ENCODE measurements around the gene IL17RB.

Gene IL17RB

DNA sequence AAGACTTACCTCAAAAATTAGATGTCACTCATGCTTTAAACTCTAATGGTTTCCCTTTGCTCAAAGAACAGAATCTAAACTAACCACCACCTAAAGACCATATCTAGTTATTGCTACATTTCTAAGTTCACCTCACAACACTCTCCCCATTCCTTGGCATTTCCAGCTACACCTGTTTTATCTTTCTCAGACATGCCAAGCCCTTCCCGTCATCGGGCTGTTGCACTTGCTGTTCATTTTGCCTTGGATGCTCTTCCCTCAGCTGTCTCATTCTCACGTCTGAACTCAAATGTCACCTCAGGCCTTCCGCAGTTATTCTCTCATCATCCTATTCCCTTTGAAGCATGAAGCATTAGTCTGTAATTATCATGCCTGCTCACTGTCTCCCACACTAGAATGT lies 36.6 kb downstream of the IL17RB start:
- H3K27ac ChIP-seq, result no peak overlapping the region
- no peak for DNase-seq (ENCODE audit: low spot score)
- TF ChIP-seq, protein P1, sequence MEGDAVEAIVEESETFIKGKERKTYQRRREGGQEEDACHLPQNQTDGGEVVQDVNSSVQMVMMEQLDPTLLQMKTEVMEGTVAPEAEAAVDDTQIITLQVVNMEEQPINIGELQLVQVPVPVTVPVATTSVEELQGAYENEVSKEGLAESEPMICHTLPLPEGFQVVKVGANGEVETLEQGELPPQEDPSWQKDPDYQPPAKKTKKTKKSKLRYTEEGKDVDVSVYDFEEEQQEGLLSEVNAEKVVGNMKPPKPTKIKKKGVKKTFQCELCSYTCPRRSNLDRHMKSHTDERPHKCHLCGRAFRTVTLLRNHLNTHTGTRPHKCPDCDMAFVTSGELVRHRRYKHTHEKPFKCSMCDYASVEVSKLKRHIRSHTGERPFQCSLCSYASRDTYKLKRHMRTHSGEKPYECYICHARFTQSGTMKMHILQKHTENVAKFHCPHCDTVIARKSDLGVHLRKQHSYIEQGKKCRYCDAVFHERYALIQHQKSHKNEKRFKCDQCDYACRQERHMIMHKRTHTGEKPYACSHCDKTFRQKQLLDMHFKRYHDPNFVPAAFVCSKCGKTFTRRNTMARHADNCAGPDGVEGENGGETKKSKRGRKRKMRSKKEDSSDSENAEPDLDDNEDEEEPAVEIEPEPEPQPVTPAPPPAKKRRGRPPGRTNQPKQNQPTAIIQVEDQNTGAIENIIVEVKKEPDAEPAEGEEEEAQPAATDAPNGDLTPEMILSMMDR (IDR thresholded peaks at IDR 0.05), result no peak
- no peak overlapping the region for H3K4me3 ChIP-seq

DNA sequence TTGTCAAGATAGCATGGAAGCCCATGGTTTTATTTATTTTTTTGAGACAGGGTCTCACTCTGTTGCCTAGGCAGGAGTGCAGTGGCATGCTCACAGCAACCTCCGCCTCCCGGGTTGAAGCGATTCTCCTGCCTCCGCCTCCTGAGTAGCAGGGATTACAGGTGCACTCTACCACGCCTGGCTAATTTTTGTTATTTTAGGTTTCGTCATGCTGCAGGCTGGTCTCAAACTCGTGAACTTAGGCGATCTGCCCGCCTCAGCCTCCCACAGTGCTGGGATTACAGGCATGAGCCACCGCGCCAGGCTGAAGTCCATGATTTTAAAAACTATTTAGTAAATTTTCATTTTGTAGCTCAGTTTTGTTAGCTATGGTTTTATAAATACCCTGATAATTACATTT lies 38.3 kb downstream of the IL17RB start:
- no peak for DNase-seq (ENCODE audit: low spot score)
- H3K27ac ChIP-seq, result no peak overlapping the region
- TF ChIP-seq, protein P1 (IDR thresholded peaks at IDR 0.05), result no peak
- H3K4me3 ChIP-seq, result no peak overlapping the region

DNA sequence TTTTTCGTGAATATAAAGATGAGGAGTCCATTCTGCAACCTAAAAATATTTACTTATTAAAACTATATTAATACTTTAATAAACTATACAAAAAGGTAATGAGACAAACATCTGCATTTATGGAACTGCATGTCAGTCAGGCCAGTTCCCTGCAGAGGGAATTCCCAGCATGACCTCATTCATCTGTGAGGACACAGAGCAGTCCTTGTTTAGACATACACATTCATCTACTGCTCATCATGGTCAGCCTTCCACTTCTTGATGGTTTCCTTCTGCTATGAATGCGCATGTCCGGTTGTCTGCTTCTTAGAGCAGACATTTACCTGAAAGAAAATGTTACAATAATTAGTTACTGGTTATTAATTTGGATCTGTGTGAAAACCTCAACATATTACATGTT lies 38.9 kb downstream of the IL17RB start:
- no peak overlapping the region for H3K27ac ChIP-seq
- no peak for DNase-seq (ENCODE audit: low spot score)
- H3K4me3 ChIP-seq, result no peak overlapping the region
- TF ChIP-seq, protein P1 (IDR thresholded peaks at IDR 0.05), result no peak

DNA sequence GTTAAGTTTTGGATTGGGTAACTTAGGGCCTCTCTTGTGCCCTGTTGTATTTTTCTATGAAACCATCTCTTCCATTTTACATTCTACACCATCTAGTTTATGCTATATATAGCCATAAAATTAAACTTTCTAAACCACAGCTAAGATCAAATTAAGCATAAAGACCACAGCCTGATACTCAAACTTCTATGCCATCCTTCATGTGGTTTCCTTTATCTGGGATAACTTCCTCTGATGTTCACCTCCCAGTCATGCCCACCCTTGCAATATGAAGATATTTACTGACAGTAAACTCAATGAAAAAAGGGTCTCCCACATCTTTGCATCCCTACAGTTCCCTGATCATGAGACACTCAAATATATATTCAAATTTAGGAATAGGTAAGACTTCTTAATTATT lies 41.1 kb downstream of the IL17RB start:
- Histone ChIP-seq H3K27ac (no peak overlapping the region), H3K4me3 (no peak overlapping the region)
- DNase-seq (ENCODE audit: low spot score), result no peak
- TF ChIP-seq, protein P1 (IDR thresholded peaks at IDR 0.05), result no peak

GRCh38 chr3:53888232-53888631 lies 41.9 kb downstream of the IL17RB start:
- TF ChIP-seq, protein P1 (IDR thresholded peaks at IDR 0.05), result no peak
- Histone ChIP-seq H3K27ac (no peak overlapping the region), H3K4me3 (no peak overlapping the region)
- no peak for DNase-seq (ENCODE audit: low spot score)

DNA sequence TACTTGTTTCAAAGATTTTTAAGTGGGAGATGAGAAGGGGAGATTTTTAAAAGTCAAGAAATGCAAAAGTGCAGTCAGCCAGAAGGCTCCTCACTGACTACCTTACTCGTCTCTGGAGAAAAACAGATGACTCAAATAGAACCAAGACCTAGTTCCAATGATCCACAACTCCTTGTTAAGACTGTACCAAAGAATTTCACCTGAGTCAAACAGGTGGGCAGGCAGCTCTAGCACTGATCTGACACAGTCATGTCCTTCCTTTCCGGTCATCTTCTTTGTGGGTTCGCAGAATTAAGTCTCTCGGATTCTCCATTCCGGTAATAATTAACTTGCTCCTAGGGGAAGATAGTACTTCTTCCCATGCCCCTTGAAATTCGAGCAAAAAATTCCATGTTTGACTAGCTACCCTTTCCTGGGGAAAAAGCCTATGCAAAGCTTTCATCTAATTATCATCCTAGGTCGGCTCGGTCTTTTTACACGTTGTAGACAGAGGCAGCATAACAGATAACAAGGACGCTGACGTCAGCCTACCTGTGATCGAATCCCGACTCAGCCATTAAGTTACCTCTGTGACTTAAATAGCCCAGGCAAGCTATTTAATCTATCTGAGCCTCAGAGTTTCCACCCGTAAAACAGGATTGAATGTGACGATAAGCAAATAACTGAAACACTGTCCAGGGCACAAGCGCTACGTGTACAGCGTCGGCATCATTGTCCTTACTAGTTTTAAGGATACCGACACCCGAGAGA lies 44.5 kb downstream of the IL17RB start:
- TF ChIP-seq, protein P1 (IDR thresholded peaks at IDR 0.05), result no peak
- DNase-seq (ENCODE audit: low spot score), result peak; percentile 72
- peak overlapping the region; percentile 79 to 90 for H3K27ac ChIP-seq
- H3K4me3 ChIP-seq, result peak overlapping the region; percentile 78

All from coronary artery (tissue), 2 donors.